SIG-M5 treated with dmso at 0.1 percent for 504 hours (cell line): ENCODE data around the gene LYST.
"Not testable (repeated sequence)": the region's sequence is repeated elsewhere in the genome, so short reads cannot be mapped to it uniquely, and the experiment has no call there.

Source experiments
- DNase-seq: peaks from one replicate; lab custom pipeline; 2025; ENCODE audit not compliant: unreplicated experiment; lab: John Stamatoyannopoulos, UW

The LYST gene, protein sequence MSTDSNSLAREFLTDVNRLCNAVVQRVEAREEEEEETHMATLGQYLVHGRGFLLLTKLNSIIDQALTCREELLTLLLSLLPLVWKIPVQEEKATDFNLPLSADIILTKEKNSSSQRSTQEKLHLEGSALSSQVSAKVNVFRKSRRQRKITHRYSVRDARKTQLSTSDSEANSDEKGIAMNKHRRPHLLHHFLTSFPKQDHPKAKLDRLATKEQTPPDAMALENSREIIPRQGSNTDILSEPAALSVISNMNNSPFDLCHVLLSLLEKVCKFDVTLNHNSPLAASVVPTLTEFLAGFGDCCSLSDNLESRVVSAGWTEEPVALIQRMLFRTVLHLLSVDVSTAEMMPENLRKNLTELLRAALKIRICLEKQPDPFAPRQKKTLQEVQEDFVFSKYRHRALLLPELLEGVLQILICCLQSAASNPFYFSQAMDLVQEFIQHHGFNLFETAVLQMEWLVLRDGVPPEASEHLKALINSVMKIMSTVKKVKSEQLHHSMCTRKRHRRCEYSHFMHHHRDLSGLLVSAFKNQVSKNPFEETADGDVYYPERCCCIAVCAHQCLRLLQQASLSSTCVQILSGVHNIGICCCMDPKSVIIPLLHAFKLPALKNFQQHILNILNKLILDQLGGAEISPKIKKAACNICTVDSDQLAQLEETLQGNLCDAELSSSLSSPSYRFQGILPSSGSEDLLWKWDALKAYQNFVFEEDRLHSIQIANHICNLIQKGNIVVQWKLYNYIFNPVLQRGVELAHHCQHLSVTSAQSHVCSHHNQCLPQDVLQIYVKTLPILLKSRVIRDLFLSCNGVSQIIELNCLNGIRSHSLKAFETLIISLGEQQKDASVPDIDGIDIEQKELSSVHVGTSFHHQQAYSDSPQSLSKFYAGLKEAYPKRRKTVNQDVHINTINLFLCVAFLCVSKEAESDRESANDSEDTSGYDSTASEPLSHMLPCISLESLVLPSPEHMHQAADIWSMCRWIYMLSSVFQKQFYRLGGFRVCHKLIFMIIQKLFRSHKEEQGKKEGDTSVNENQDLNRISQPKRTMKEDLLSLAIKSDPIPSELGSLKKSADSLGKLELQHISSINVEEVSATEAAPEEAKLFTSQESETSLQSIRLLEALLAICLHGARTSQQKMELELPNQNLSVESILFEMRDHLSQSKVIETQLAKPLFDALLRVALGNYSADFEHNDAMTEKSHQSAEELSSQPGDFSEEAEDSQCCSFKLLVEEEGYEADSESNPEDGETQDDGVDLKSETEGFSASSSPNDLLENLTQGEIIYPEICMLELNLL (N-terminal part only)

GRCh38 chr1:235866205-235866912 lies at the start of gene LYST:
Gene LYST (minus strand): TSS chr1:235866906. CDS start chr1:235830417, 36,489 bp downstream.
- no peak for DNase-seq

DNA sequence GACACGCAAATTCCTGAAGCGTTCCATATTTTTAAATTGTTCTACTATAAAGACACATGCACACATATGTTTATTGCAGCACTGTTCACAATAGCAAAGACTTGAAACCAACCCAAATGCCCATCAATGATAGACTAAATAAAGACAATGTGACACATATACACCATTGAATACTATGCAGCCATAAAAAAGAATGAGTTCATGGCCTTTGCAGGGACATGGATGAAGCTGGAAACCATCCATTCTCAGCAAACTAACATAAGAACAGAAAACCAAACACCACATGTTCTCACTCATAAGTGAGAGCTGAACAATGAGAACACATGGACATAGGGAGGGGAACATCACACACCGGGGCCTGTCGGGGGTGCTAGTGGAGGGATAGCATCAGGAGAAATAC lies 48.8 kb upstream of the LYST start:
- DNase-seq: not testable (repeated sequence)

DNA sequence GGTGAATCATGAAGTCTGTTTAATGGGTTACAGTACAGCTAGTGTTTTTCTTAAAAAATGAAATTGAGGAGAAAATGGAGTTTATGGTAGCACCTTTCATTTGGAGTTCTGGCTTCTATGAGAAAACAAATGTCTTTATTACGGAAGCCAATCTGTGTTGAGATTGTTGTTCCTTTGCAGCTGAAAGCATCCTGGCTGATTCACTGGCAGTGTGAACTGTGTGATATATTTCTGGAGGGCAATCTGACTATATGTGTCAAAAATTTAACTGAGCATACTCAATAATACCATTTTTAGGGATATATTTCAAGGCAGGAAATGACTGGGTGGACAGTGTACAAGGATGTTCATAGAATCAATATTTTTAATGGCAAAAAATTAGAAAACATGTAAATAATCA lies 46.6 kb upstream of the LYST start:
- DNase-seq: no peak

DNA sequence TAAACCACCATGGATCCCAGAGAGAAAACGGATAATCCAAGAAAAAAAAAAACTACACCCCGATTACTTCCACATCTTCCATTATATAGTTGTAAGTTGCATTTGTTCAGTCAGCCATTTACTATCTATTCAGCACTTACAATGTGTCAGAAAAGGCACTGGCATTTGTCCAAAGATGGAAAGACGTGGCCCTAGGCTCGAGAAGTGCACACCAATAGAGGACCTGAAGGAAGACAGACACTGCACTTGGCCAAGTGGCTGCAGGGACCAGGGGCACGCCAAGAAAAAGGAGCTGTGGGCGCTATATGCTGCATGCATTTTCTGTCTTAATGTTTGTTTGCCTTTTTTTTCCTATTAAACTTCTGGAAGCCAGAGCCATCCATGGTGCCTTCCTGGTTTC lies 45.2 kb upstream of the LYST start:
- DNase-seq: no peak

DNA sequence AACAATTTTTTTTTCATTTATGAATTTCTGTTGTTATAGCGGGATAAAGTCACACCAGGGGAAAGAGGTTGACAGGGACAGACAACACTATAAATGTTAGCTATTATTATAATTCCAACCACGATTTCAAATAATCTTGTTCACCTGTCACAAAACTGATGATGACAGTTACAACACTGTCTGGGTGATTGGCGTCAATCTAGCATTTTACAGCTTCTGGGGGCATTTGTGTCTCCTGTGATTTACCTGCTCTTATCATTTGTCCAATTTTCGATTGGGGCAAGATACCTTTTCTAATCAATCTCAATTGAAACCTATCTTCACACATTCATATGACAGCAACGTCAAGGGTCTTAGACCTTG lies 44.6 kb upstream of the LYST start:
- no peak for DNase-seq

DNA sequence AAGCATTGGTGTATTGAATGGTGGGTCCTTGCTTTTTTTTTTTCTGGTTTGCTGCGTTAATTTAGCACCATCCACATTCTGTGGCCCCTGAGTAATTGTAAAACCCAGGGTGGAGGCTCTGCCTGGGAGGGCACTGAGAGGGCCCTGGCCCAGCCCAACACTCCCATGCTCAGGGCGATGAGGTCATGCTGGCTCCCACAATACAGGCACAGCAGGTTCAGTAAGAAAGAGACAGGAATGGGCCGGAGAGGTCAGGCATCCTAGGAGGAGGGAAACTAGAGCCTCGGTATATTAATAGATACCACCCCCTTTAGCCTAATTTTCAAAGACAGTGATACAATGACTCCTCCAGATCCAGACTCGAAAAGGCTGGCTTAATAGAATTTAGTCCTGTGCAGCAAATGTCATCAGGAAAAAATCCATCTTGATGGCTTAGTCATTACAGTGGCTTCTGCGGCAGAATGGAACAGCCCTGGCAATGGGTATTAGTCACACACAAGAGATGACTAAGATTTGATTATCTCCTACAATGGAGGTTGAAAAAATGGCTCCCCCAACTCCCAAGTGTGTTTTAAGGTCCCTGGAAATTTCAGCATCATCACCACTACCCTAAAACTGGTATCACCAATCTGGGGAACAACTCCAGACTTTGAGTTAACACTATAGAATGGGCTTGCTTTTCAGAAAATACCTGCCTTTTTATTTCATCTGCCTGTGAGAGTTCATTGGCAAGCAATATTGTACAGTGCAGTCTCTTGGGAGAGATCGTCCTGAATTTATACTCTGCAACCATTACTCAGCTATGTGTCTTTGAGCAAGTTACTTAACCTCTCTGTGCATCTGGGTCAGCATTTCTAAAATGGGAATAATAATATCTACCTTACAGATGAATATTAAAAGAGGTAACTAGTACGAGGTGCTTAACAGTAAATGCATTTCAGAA lies 43.9 kb upstream of the LYST start:
- DNase-seq: peak; percentile 60

DNA sequence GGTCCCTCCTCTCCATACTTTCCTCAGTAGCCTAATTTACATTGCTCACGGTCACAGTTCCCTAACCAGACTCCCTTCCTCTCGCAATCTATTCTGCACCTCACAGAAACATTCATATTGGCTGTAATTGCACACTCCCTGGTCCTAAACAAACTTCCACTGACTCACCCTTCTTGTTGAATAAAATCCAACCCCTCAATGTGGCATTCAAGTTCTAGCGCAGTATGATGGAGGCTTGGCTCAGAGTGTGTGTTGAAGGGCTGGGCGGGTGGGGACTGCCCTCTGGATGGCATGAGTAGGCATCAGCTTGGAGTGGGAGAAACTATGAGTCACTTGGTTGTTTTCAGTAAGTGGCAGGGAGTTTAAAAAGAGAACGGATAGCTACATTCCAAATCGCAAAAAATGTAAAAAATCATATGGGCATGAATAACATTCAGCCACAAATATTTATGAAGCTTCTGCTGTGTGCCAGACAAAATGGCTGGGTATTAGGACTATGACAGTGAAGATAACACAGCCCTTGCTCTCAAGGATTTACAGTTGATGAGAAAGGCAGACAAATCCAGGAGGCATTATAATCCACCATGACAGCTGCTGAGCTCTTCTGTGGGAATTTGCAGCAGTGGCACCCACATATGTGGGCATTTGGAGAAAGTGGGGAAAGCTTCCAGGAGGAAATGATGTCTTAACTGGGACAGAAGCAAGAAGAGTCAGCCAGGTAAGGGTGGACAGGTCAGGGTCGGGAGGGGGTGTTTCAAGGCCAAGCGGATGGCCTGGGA lies 42.2 kb upstream of the LYST start:
- no peak for DNase-seq

DNA sequence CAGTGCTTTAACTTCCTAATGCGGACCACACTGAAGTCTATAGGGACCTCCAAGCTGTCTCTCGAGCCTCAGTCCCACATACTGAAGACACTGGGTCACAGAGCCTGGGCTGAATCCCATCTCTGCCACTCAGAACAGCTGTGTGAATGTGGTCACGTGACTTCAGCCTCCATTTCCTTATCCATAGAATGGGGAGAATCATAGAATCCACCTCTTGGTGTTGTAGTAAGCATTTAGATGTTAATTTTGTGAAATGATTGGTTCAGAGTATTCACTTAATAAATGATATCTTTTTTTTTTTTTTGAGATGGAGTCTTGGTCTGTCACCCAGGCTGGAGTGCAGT lies 41.2 kb upstream of the LYST start:
- no peak for DNase-seq

DNA sequence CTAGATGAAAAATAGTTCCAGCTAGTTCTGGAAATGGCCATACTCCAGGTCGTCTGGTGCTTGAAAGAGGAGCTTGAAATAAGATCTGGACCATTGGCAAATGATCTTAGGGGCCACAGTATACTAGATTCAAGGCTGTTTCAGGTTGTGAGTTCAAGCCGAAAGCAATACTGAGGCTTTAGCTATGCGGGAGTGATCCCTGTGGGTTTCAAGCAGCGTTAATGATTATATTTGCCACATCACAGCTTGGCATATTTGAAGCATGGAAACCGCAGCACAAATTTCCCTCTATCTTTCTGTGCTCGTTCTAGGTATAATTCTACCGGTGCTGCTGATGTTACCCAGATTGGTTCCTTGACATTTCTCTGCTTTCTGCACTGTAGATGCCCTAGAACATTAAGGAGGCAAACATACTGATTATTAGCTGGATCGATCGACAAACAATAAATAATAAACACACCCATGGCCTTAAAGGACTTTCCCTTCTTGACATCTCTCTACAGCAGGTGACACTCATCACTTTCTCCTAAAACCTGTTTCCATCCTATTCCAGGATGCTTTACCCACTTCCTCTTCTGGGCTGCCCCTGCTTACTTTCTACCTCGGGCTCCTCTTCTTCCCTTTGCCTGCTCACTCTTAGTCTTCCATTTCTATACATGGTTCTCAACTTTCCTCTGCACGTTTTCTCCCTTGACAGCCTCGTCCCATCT lies 40.6 kb upstream of the LYST start:
- DNase-seq: peak; percentile 38

- DNase-seq: no peak
These were observed 39.7 kb upstream of the LYST start for GRCh38 chr1:235906436-235906835.

DNA sequence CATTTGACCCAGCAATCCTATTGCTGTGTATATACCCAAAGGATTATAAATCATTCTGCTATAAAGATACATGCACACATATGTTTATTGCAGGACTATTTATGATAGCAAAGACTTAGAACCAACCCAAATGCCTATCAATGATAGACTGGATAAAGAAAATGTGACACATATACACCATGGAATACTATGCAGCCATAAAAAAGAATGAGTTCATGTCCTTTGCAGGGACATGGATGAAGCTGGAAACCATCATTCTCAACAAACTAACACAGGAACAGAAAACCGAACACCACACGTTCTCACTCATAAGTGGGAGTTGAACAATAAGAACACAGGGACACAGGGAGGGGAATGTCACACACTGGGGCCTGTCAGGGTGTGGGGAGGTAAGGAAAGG lies 37.1 kb upstream of the LYST start:
- not testable (repeated sequence) for DNase-seq

DNA sequence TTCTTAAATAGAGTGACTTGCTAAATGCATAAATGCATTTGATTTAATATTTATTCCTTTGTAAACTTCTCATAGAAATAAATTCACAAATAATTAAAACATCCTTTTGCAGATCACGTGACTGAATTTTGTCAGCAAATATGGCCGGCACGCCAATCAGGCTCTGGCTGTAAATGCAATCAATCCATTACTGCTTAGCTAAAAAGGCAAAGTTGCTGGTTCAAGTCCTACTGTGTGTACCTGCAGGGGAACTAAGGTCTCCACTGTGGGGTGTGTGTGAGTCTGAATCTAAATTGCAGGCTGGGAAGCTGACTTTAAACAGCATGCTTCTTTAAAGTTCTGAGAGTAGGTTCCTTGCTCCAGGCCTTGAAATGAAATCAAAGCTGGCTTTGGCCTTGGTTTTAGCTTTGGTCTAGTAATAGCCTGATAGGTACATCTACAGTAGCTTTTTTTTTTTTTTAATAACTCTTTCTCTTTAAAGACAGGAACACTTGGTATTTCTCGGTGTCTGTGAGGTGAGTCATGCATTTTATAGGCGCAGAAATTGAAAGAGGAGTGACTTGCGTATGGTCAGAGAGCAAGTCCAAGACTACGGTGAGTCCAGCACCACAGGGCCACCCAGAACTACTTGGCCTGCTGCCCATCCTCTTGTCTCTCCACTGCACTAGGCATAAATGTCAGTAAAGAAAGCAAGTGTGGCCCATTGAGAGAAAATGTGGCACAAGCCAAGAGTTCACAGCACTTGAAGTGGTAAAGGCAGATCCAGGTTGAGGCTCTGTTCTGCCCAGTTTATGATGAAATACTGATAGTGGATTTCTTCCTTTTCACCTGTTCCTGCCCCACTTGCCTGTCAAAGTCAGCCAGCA lies 36.2 kb upstream of the LYST start:
- DNase-seq: no peak

- DNase-seq: no peak
These were observed 34.8 kb upstream of the LYST start for GRCh38 chr1:235901461-235901860.

DNA sequence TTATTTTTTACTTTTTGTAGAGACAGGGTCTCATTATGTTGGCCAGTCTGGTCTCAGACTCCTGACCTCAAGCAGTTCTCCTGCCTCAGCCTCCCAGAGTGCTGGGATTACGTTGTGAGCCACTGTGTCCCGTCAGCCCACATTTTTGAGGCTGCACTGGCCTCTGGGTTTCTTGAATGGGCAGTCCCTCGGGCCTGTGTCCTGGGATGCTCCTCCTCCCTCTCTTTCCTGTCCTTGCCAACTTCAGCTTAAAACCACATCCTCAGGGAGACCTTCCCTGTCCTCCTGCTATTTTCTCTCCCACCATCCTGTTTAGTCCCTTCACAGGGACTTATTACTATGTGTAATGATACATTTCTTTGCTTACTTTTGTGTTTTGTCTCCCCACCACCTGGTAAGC lies 31.4 kb upstream of the LYST start:
- no peak for DNase-seq

DNA sequence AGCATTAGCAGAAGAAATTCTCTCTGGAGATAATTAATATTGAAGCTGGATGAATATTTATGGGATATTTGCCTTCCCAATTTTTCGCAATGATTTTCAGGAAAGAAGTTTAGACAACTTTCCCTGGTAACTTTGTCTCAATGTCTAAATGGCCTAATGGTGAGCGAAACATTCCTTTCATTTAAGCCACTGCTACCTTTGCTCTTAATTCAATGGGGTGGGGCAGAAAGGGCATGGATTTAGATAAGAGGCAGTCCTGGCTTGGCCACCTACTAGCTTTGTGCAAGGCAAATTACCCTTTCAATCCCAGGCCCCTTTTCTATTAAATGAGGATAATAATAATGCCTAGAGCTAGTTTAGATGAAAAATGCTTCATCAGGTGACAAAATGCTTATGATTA lies 27.1 kb upstream of the LYST start:
- no peak for DNase-seq

GRCh38 chr1:235892734-235893413 lies 26.2 kb upstream of the LYST start:
- peak; percentile 95 for DNase-seq

- DNase-seq: no peak
These were observed 25.5 kb upstream of the LYST start for GRCh38 chr1:235892202-235892601.
